Lower leg skin (tissue), 3 donors: ENCODE measurements around the gene MAGI2.

Experiments used
- POLR2A ChIP-seq, 2 donors: fragments of 450-650 bp; IDR thresholded peaks; one replicate each; pipeline ENCODE4 v1.6.1; 2016 to 2017; ENCODE audit warnings: antibody characterized with exemption in 2 of 2, mild to moderate bottlenecking in 1 of 2, moderate library complexity in 1 of 2
- TF ChIP-seq, protein P1 (sequence below), 3 donors: fragments of 450-650 bp; IDR thresholded peaks; one replicate each; pipeline ENCODE4 v1.5.1; 2016; ENCODE audit warnings: antibody characterized with exemption in 3 of 3, mild to moderate bottlenecking in 3 of 3, moderate library complexity in 2 of 3

DNA sequence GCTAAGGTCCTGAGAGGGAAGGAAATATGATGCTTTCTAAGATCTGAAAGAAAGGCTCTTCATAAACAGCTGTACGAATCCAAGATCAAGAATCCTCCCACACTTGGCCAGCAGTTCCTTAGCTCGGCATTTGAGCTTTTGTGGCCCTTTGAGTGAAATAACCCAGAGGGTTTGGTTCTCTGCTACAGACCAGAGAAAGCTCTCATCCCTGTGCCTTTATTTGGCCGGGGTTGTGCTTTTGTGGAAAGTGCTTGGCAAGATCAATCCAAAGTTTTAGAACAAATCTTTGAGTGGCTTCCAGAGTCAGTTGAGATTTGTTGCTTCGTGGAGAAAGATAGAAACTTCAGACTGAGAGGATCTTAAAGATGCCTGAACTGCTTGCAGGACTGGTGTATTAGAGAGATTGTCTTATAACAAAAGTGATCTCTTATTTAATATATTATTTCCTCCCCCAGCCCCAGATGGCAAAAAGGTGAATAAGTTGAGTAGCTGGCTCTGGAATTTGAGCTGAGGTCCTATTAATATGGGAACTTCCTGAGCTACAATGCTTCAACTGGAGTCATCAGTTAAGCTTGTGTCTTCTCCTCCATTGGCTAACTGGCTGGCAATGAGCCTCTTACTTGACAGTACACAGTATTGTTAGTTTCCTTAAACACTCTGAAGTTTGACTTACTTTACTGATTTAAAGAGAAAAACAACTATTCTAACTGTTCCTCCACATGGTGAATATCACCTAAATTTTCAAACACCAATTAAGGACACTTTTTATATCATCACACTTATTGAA, 687.3 kb downstream of the MAGI2 start:
- TF ChIP-seq, protein P1, sequence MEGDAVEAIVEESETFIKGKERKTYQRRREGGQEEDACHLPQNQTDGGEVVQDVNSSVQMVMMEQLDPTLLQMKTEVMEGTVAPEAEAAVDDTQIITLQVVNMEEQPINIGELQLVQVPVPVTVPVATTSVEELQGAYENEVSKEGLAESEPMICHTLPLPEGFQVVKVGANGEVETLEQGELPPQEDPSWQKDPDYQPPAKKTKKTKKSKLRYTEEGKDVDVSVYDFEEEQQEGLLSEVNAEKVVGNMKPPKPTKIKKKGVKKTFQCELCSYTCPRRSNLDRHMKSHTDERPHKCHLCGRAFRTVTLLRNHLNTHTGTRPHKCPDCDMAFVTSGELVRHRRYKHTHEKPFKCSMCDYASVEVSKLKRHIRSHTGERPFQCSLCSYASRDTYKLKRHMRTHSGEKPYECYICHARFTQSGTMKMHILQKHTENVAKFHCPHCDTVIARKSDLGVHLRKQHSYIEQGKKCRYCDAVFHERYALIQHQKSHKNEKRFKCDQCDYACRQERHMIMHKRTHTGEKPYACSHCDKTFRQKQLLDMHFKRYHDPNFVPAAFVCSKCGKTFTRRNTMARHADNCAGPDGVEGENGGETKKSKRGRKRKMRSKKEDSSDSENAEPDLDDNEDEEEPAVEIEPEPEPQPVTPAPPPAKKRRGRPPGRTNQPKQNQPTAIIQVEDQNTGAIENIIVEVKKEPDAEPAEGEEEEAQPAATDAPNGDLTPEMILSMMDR (IDR thresholded peaks at IDR 0.05), result no peak
- TF ChIP-seq POLR2A (IDR thresholded peaks at IDR 0.05), result no peak
